Esophagus muscularis mucosa (tissue), 4 donors: ENCODE data around the gene PCDH1. TPM values are rescaled to one million over a fixed set of nuclear protein-coding genes. Genes with fewer than 3 reads are reported as not detected.
A peak's percentile ranks its signal among the peaks of the same experiment; 100 is the strongest.

Source experiments
- DNase-seq: peaks from one replicate; pipeline ENCODE4 v3.0.0-alpha.2; 2017; ENCODE audit errors: extremely low spot score
- H3K27ac ChIP-seq, 4 donors: fragments of 200-600 bp; sonication (generic); replicated peaks in 1 of 4; 1 replicate in 3 of 4; 2 replicates in 1 of 4; pipeline ENCODE4 v1.5.1; 2016 to 2019; ENCODE audit warnings: mild to moderate bottlenecking in 1 of 4
- H3K27me3 ChIP-seq, 4 donors: fragments of 200-600 bp; sonication (generic); one replicate each; pipeline versions ENCODE4 v1.5.1 to v1.6.0; 2016 to 2019
- H3K36me3 ChIP-seq, 4 donors: fragments of 200-600 bp; sonication (generic); one replicate each; pipeline ENCODE4 v1.5.1; 2016 to 2019
- H3K4me1 ChIP-seq, 4 donors: fragments of 200-600 bp; sonication (generic); one replicate each; pipeline ENCODE4 v1.5.1; 2016 to 2019
- H3K4me3 ChIP-seq, 4 donors: fragments of 200-600 bp; sonication (generic); 1 replicate in 2 of 4; 2 replicates in 2 of 4; pipeline ENCODE4 v1.5.1; 2016 to 2019; ENCODE audit warnings: mild to moderate bottlenecking in 4 of 4, moderate library complexity in 1 of 4
- H3K9me3 ChIP-seq, 4 donors: fragments of 200-600 bp; sonication (generic); 1 replicate in 3 of 4; 2 replicates in 1 of 4; pipeline ENCODE4 v1.5.1; 2016 to 2019
- CTCF ChIP-seq, 3 experiments: fragments of 200-600 bp in 2 of 3; fragments of 450-650 bp in 1 of 3; sonication (generic) in 2 of 3; IDR thresholded peaks; one replicate each; pipeline ENCODE4 v1.5.1; 2017 to 2019; ENCODE audit warnings: antibody characterized with exemption in 3 of 3, mild to moderate bottlenecking in 2 of 3, moderate library complexity in 1 of 3
- EP300 ChIP-seq: sonication (generic); formaldehyde crosslinking; IDR thresholded peaks from one replicate; pipeline ENCODE4 v1.6.1; 2017; ENCODE audit warnings: antibody characterized with exemption
- POLR2A ChIP-seq: fragments of 450-650 bp; IDR thresholded peaks from one replicate; pipeline ENCODE4 v1.6.1; 2017; ENCODE audit warnings: antibody characterized with exemption, moderate library complexity, mild to moderate bottlenecking, low read depth
- POLR2AphosphoS5 ChIP-seq, 2 donors: sonication (generic); formaldehyde crosslinking; IDR thresholded peaks; one replicate each; pipeline ENCODE4 v1.6.1; 2017; ENCODE audit warnings: antibody characterized with exemption in 2 of 2
- whole genome bisulfite sequencing: methylation state at CpG from one replicate; pipeline ENCODE4 v1.1.5; 2018; 5-methylcytosine and 5-hydroxymethylcytosine counted together
- intact Hi-C: fragments of 100-400 bp; cut with DNase I; formaldehyde crosslinking; loops from one replicate; pipeline ENCODE4 v1.15.1; 2023
- total RNA-seq, 4 donors: library from RNA; depleted of rRNA; stranded (reverse); fragments of >200 nt; gene quantifications; one replicate each; pipeline versions ENCODE4 v1.1.0 to v1.2.1, GENCODE V29; 2016

PCDH1 gene
- total RNA-seq, 4 donors from 2014 or later, result 18.7 to 57.8 (median 38.2) TPM

DNA sequence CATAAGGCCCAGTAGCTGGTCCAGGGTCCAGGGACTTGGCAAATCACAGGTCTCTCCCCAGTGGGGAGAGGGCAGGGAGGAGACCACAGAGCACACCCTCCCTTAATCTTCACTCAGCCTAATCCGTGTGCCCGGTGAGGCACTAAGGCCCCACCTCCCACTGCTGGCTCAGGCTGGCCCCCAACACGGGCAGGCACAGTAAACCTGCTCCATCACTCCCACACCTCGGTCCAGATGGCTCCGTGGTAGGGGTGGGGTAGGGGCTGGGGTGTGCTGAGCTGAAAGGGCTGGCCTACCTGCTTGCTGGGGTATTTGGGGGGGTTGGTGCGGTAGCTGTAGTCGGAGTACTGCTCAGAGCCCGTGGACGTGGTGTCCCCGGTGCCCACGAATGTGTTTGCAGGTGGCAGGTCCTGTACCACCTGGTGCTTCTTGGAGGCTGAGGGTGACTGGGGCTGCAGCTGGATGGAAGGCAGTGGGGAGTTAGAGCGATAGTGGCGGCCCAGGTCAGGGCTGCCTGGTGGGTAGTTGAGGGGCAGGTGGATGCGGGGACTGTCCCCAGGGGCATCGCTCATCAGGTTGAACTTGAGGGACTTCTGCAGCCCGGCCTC, 15.2 kb downstream of the PCDH1 start:
- no peak for DNase-seq
- WGBS, result 89% methylated on average over 15 of the region's 16 CpGs
- intact Hi-C loops, result no loop called here
- Histone ChIP-seq H3K36me3 (peaks cover 0 to 85% (median 27%) of the 10 kb centered on the region in 4 donors), H3K9me3 (no peaks in the 10 kb centered on the region), H3K27ac (no peak overlapping the region), H3K4me1 (peaks cover 4 to 11% (median 5%) of the 10 kb centered on the region in 4 donors), H3K27me3 (peaks cover 0 to 18% (median 0%) of the 10 kb centered on the region in 4 donors), H3K4me3 (no peak overlapping the region)
- TF ChIP-seq CTCF (IDR thresholded peaks at IDR 0.05) (no peak), EP300 (no peak), POLR2A (no peak), POLR2AphosphoS5 (IDR thresholded peaks at IDR 0.05) (no peak)

- DNase-seq, result no peak
- Histone ChIP-seq H3K27ac (no peak overlapping the region), H3K27me3 (peaks cover 0 to 19% (median 0%) of the 10 kb centered on the region in 4 donors), H3K4me1 (peaks cover 4 to 11% (median 6%) of the 10 kb centered on the region in 4 donors), H3K4me3 (no peak overlapping the region), H3K9me3 (no peaks in the 10 kb centered on the region), H3K36me3 (peaks cover 0 to 80% (median 25%) of the 10 kb centered on the region in 4 donors)
- no peak for TF ChIP-seq POLR2AphosphoS5 (IDR thresholded peaks at IDR 0.05)
- no peak for TF ChIP-seq EP300
- TF ChIP-seq POLR2A, result no peak
- no peak for TF ChIP-seq CTCF (IDR thresholded peaks at IDR 0.05)
- intact Hi-C loops, result no loop called here
- 82% methylated on average over 5 of the region's 5 CpGs for WGBS
These were observed 17.0 kb downstream of the PCDH1 start for GRCh38 chr5:141861194-141861593.

GRCh38 chr5:141858079-141858765, 20.0 kb downstream of the PCDH1 start:
- H3K27ac ChIP-seq, result peak overlapping the region in 1 of 4 donors; percentile 26
- intact Hi-C loops, result no loop called here
- TF ChIP-seq POLR2AphosphoS5 (IDR thresholded peaks at IDR 0.05), result no peak
- H3K4me3 ChIP-seq, result no peak overlapping the region
- DNase-seq, result no peak
- H3K36me3 ChIP-seq, result peaks cover 0 to 76% (median 14%) of the 10 kb centered on the region in 4 donors
- 36% methylated on average over 4 of the region's 5 CpGs for WGBS
- peaks cover 9 to 20% (median 18%) of the 10 kb centered on the region in 4 donors for H3K4me1 ChIP-seq
- H3K27me3 ChIP-seq, result peaks cover 0 to 19% (median 0%) of the 10 kb centered on the region in 4 donors
- no peaks in the 10 kb centered on the region for H3K9me3 ChIP-seq

DNA sequence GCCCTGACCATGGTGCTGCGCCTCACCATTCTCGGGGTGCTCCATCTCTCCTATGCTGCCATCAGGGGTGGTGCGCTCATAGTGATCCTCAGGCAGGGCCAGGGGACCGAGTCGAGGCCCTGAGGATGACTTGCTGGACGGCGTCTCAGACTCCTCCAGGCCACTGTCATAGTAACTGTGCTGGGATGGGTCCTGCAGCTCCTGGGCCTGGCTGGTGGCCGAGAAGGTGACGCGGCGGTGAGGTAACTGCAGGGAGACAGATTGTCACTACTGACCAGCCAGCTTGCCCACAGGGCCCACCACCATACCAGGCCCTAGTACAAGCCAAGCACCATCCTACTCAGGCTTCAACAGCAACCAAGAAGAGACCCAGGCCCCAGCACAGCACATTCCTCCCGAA, 21.0 kb downstream of the PCDH1 start:
- no peak for DNase-seq
- H3K4me1 ChIP-seq, result peaks cover 9 to 19% (median 16%) of the 10 kb centered on the region in 4 donors
- intact Hi-C loops, result no loop called here
- H3K36me3 ChIP-seq, result peaks cover 0 to 72% (median 14%) of the 10 kb centered on the region in 4 donors
- 94% methylated on average over 10 of the region's 12 CpGs for WGBS
- H3K27ac ChIP-seq, result no peak overlapping the region
- H3K27me3 ChIP-seq, result peaks cover 0 to 15% (median 0%) of the 10 kb centered on the region in 4 donors
- H3K4me3 ChIP-seq, result no peak overlapping the region
- TF ChIP-seq EP300 (no peak), CTCF (IDR thresholded peaks at IDR 0.05) (no peak), POLR2A (no peak)
- H3K9me3 ChIP-seq, result no peaks in the 10 kb centered on the region

- peaks cover 8 to 22% (median 17%) of the 10 kb centered on the region in 4 donors for H3K4me1 ChIP-seq
- H3K36me3 ChIP-seq, result peaks cover 0 to 62% (median 14%) of the 10 kb centered on the region in 4 donors
- no peaks in the 10 kb centered on the region for H3K9me3 ChIP-seq
- no peak for DNase-seq
- H3K4me3 ChIP-seq, result no peak overlapping the region
- TF ChIP-seq EP300 (no peak), POLR2AphosphoS5 (IDR thresholded peaks at IDR 0.05) (no peak), CTCF (IDR thresholded peaks at IDR 0.05) (no peak), POLR2A (no peak)
- H3K27me3 ChIP-seq, result peaks cover 0 to 5% (median 0%) of the 10 kb centered on the region in 4 donors
- intact Hi-C loops, result no loop called here
- WGBS, result 89% methylated on average over 19 of the region's 21 CpGs
- H3K27ac ChIP-seq, result peak overlapping the region in 1 of 4 donors; percentile 13
These were observed 22.0 kb downstream of the PCDH1 start for GRCh38 chr5:141856037-141856790.
